HEK293 (cell line): ENCODE results near the gene ANKS6.
A peak's percentile ranks its signal among the peaks of the same experiment; 100 is the strongest.

Experiments
- BCL11B ChIP-seq: fragments of 450-650 bp; formaldehyde crosslinking; IDR thresholded peaks from 2 replicates; pipeline ENCODE4 v1.5.1; 2016; ENCODE audit warnings: low read depth, missing biosample characterization, missing genetic modification characterization
- GLI4 ChIP-seq: fragments of 450-650 bp; formaldehyde crosslinking; IDR thresholded peaks from 2 replicates; pipeline ENCODE4 v1.5.1; 2016; ENCODE audit warnings: missing biosample characterization, missing genetic modification characterization
- GLIS2 ChIP-seq: fragments of 450-650 bp; formaldehyde crosslinking; IDR thresholded peaks from 2 replicates; pipeline ENCODE4 v1.5.1; 2016; ENCODE audit warnings: missing biosample characterization, missing genetic modification characterization
- KLF1 ChIP-seq: fragments of 450-650 bp; formaldehyde crosslinking; IDR thresholded peaks from 2 replicates; pipeline ENCODE4 v1.5.1; 2016; ENCODE audit warnings: missing biosample characterization, missing genetic modification characterization
- KLF10 ChIP-seq: fragments of 450-650 bp; IDR thresholded peaks from 2 replicates; pipeline ENCODE4 v1.5.1; 2018; ENCODE audit warnings: missing biosample characterization, mild to moderate bottlenecking, missing genetic modification characterization
- PRDM1 ChIP-seq: fragments of 450-650 bp; formaldehyde crosslinking; IDR thresholded peaks from 2 replicates; pipeline ENCODE4; 2016; ENCODE audit warnings: missing biosample characterization, missing genetic modification characterization
- SCRT1 ChIP-seq: fragments of 450-650 bp; formaldehyde crosslinking; IDR thresholded peaks from 2 replicates; pipeline ENCODE4 v1.5.1; 2016; ENCODE audit warnings: missing biosample characterization, missing genetic modification characterization, borderline replicate concordance
- SP2 ChIP-seq: fragments of 450-650 bp; formaldehyde crosslinking; IDR thresholded peaks from 2 replicates; pipeline ENCODE4 v1.5.1; 2016; ENCODE audit warnings: missing biosample characterization, missing genetic modification characterization
- TCF7L2 ChIP-seq: IDR thresholded peaks from 2 replicates; pipeline ENCODE4 v1.6.1; 2011; ENCODE audit warnings: low read depth, mild to moderate bottlenecking, inconsistent platforms, low read length, moderate library complexity, borderline replicate concordance
- TRIM28 ChIP-seq: IDR thresholded peaks from 2 replicates; pipeline ENCODE4 v1.6.1; 2011; ENCODE audit warnings: low read length, control low read depth, borderline replicate concordance
- WT1 ChIP-seq: fragments of 450-650 bp; formaldehyde crosslinking; IDR thresholded peaks from 2 replicates; pipeline ENCODE4 v1.5.1; 2016; ENCODE audit warnings: missing biosample characterization, missing genetic modification characterization
- YY2 ChIP-seq: fragments of 450-650 bp; formaldehyde crosslinking; IDR thresholded peaks from 2 replicates; pipeline ENCODE4 v1.5.1; 2016; ENCODE audit warnings: missing biosample characterization, missing genetic modification characterization
- ZBTB20 ChIP-seq: fragments of 450-650 bp; formaldehyde crosslinking; IDR thresholded peaks from 2 replicates; pipeline ENCODE4 v1.5.1; 2016; ENCODE audit warnings: missing biosample characterization, missing genetic modification characterization
- ZEB2 ChIP-seq: fragments of 450-650 bp; formaldehyde crosslinking; IDR thresholded peaks from 2 replicates; pipeline ENCODE4 v1.5.1; 2016; ENCODE audit warnings: missing biosample characterization, missing genetic modification characterization
- ZFP3 ChIP-seq: fragments of 450-650 bp; formaldehyde crosslinking; IDR thresholded peaks from 2 replicates; pipeline ENCODE4 v1.5.1; 2016; ENCODE audit warnings: low read depth, missing biosample characterization, missing genetic modification characterization
- ZNF132 ChIP-seq: fragments of 450-650 bp; formaldehyde crosslinking; IDR thresholded peaks from 2 replicates; pipeline ENCODE4 v1.5.1; 2017; ENCODE audit warnings: missing biosample characterization, missing genetic modification characterization, borderline replicate concordance
- ZNF174 ChIP-seq: fragments of 450-650 bp; formaldehyde crosslinking; IDR thresholded peaks from 2 replicates; pipeline ENCODE4 v1.5.0; 2017; ENCODE audit warnings: missing biosample characterization, mild to moderate bottlenecking, missing genetic modification characterization
- ZNF19 ChIP-seq: fragments of 450-650 bp; formaldehyde crosslinking; IDR thresholded peaks from 2 replicates; pipeline ENCODE4; 2016; ENCODE audit warnings: missing biosample characterization, missing genetic modification characterization, low read depth
- ZNF214 ChIP-seq: fragments of 450-650 bp; formaldehyde crosslinking; IDR thresholded peaks from 2 replicates; pipeline ENCODE4 v1.5.1; 2017; ENCODE audit warnings: missing biosample characterization, mild to moderate bottlenecking, missing genetic modification characterization, borderline replicate concordance
- ZNF221 ChIP-seq: fragments of 450-650 bp; formaldehyde crosslinking; IDR thresholded peaks from 2 replicates; pipeline ENCODE4 v1.5.1; 2017; ENCODE audit warnings: missing biosample characterization, missing genetic modification characterization, borderline replicate concordance
- ZNF324 ChIP-seq: fragments of 450-650 bp; formaldehyde crosslinking; IDR thresholded peaks from 2 replicates; pipeline ENCODE4 v1.5.1; 2016; ENCODE audit warnings: missing biosample characterization, missing genetic modification characterization
- ZNF394 ChIP-seq: fragments of 450-650 bp; formaldehyde crosslinking; IDR thresholded peaks from 2 replicates; pipeline ENCODE4 v1.5.1; 2016; ENCODE audit warnings: missing biosample characterization, missing genetic modification characterization, mild to moderate bottlenecking, moderate library complexity, borderline replicate concordance
- ZNF48 ChIP-seq: fragments of 450-650 bp; formaldehyde crosslinking; IDR thresholded peaks from 2 replicates; pipeline ENCODE4 v1.5.1; 2016; ENCODE audit warnings: missing biosample characterization, missing genetic modification characterization
- ZNF571 ChIP-seq: fragments of 450-650 bp; formaldehyde crosslinking; IDR thresholded peaks from 2 replicates; pipeline ENCODE4 v1.5.0; 2017; ENCODE audit warnings: missing biosample characterization, missing genetic modification characterization
- ZNF677 ChIP-seq: fragments of 450-650 bp; IDR thresholded peaks from 2 replicates; pipeline ENCODE4 v1.5.0; 2018; ENCODE audit warnings: missing biosample characterization, mild to moderate bottlenecking, missing genetic modification characterization, moderate library complexity
- ZNF830 ChIP-seq: fragments of 450-650 bp; IDR thresholded peaks from 2 replicates; pipeline ENCODE4 v1.5.0; 2018; ENCODE audit warnings: missing biosample characterization, missing genetic modification characterization, low read depth, mild to moderate bottlenecking, moderate library complexity
- TF ChIP-seq, protein P1 (sequence below): fragments of 450-650 bp; formaldehyde crosslinking; IDR thresholded peaks from 2 replicates; pipeline ENCODE4; 2016; ENCODE audit warnings: missing biosample characterization, missing genetic modification characterization
- TF ChIP-seq, protein P2 (sequence below): fragments of 450-650 bp; formaldehyde crosslinking; IDR thresholded peaks from 2 replicates; pipeline ENCODE4 v1.5.1; 2016; ENCODE audit warnings: missing biosample characterization, missing genetic modification characterization
- TF ChIP-seq, protein P3 (sequence below): fragments of 450-650 bp; formaldehyde crosslinking; IDR thresholded peaks from 2 replicates; pipeline ENCODE4 v1.5.1; 2017; ENCODE audit warnings: missing biosample characterization, missing genetic modification characterization
- TF ChIP-seq, protein P4 (sequence below): fragments of 450-650 bp; formaldehyde crosslinking; IDR thresholded peaks from 2 replicates; pipeline ENCODE4 v1.5.1; 2016; ENCODE audit warnings: missing biosample characterization, missing genetic modification characterization, borderline replicate concordance

The ANKS6 gene

DNA sequence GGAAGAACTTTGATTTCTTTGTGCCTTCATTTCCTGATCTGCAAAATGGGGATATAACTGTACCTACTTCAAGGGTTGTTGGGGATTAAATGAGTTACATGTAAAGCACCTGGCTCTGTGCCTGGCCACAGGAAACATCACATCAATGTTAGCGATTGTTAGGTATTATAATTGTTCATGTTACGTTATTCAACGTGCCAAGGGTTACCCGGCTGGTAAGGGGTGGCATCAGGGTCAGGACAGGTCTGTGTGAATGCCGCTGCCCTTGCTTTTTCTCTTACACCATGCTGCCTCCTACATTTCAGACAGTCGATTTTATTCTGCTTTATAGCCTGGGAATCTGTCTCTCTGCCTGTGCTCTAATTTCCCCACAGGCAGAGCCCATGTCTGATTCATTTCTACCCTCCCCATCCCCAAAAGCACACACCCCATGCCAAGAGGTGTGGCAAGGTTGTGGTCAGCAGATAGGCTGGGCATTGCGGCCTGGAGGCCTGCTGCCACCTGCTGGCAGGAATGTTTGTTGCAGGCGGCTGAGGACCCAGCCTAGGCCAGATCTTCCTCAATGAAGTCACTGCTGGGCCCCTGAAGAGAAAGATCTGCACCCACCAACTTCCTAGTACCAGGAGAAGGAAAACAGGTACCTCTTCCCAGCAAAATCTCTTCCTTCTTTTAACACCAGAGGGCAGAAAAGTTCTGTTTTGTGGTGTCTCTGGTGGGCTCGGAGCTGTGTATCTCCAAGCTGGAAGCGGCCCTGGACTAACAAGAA, 5.3 kb downstream of the ANKS6 start (continued):
- TF ChIP-seq, protein P1, sequence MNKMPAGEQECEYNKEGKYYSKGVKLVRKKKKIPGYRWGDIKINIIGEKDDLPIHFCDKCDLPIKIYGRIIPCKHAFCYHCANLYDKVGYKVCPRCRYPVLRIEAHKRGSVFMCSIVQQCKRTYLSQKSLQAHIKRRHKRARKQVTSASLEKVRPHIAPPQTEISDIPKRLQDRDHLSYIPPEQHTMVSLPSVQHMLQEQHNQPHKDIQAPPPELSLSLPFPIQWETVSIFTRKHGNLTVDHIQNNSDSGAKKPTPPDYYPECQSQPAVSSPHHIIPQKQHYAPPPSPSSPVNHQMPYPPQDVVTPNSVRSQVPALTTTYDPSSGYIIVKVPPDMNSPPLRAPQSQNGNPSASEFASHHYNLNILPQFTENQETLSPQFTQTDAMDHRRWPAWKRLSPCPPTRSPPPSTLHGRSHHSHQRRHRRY (tag by site-specific recombination): no peak
- TF ChIP-seq GLI4 (tag by site-specific recombination): no peak
- no peak for TF ChIP-seq ZNF132 (tag by site-specific recombination)
- TF ChIP-seq KLF10: peak; percentile 96
- TF ChIP-seq ZNF19: no peak
- TF ChIP-seq WT1 (tag by site-specific recombination): no peak
- TF ChIP-seq ZNF830 (tag by site-specific recombination): no peak
- TF ChIP-seq SP2 (tag by site-specific recombination): no peak
- 0 out of 2 replicates have a peak, but pooled peaks have one; percentile 42 for TF ChIP-seq ZNF324 (tag by site-specific recombination)
- TF ChIP-seq ZNF221: no peak
- TF ChIP-seq, protein P2, sequence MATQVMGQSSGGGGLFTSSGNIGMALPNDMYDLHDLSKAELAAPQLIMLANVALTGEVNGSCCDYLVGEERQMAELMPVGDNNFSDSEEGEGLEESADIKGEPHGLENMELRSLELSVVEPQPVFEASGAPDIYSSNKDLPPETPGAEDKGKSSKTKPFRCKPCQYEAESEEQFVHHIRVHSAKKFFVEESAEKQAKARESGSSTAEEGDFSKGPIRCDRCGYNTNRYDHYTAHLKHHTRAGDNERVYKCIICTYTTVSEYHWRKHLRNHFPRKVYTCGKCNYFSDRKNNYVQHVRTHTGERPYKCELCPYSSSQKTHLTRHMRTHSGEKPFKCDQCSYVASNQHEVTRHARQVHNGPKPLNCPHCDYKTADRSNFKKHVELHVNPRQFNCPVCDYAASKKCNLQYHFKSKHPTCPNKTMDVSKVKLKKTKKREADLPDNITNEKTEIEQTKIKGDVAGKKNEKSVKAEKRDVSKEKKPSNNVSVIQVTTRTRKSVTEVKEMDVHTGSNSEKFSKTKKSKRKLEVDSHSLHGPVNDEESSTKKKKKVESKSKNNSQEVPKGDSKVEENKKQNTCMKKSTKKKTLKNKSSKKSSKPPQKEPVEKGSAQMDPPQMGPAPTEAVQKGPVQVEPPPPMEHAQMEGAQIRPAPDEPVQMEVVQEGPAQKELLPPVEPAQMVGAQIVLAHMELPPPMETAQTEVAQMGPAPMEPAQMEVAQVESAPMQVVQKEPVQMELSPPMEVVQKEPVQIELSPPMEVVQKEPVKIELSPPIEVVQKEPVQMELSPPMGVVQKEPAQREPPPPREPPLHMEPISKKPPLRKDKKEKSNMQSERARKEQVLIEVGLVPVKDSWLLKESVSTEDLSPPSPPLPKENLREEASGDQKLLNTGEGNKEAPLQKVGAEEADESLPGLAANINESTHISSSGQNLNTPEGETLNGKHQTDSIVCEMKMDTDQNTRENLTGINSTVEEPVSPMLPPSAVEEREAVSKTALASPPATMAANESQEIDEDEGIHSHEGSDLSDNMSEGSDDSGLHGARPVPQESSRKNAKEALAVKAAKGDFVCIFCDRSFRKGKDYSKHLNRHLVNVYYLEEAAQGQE (tag by site-specific recombination): no peak
- TF ChIP-seq ZNF48 (tag by site-specific recombination): no peak
- no peak for TF ChIP-seq ZNF571 (tag by site-specific recombination)
- TF ChIP-seq BCL11B: peak; percentile 49; the same call in 1 of the 2 replicates
- TF ChIP-seq ZBTB20: no peak
- TF ChIP-seq TRIM28: no peak
- no peak for TF ChIP-seq SCRT1 (tag by site-specific recombination)
- TF ChIP-seq KLF1 (tag by site-specific recombination): peak; percentile 49
- TF ChIP-seq, protein P3, sequence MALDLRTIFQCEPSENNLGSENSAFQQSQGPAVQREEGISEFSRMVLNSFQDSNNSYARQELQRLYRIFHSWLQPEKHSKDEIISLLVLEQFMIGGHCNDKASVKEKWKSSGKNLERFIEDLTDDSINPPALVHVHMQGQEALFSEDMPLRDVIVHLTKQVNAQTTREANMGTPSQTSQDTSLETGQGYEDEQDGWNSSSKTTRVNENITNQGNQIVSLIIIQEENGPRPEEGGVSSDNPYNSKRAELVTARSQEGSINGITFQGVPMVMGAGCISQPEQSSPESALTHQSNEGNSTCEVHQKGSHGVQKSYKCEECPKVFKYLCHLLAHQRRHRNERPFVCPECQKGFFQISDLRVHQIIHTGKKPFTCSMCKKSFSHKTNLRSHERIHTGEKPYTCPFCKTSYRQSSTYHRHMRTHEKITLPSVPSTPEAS (tag by site-specific recombination): no peak
- no peak for TF ChIP-seq YY2
- TF ChIP-seq ZNF677 (tag by site-specific recombination): no peak
- TF ChIP-seq, protein P4, sequence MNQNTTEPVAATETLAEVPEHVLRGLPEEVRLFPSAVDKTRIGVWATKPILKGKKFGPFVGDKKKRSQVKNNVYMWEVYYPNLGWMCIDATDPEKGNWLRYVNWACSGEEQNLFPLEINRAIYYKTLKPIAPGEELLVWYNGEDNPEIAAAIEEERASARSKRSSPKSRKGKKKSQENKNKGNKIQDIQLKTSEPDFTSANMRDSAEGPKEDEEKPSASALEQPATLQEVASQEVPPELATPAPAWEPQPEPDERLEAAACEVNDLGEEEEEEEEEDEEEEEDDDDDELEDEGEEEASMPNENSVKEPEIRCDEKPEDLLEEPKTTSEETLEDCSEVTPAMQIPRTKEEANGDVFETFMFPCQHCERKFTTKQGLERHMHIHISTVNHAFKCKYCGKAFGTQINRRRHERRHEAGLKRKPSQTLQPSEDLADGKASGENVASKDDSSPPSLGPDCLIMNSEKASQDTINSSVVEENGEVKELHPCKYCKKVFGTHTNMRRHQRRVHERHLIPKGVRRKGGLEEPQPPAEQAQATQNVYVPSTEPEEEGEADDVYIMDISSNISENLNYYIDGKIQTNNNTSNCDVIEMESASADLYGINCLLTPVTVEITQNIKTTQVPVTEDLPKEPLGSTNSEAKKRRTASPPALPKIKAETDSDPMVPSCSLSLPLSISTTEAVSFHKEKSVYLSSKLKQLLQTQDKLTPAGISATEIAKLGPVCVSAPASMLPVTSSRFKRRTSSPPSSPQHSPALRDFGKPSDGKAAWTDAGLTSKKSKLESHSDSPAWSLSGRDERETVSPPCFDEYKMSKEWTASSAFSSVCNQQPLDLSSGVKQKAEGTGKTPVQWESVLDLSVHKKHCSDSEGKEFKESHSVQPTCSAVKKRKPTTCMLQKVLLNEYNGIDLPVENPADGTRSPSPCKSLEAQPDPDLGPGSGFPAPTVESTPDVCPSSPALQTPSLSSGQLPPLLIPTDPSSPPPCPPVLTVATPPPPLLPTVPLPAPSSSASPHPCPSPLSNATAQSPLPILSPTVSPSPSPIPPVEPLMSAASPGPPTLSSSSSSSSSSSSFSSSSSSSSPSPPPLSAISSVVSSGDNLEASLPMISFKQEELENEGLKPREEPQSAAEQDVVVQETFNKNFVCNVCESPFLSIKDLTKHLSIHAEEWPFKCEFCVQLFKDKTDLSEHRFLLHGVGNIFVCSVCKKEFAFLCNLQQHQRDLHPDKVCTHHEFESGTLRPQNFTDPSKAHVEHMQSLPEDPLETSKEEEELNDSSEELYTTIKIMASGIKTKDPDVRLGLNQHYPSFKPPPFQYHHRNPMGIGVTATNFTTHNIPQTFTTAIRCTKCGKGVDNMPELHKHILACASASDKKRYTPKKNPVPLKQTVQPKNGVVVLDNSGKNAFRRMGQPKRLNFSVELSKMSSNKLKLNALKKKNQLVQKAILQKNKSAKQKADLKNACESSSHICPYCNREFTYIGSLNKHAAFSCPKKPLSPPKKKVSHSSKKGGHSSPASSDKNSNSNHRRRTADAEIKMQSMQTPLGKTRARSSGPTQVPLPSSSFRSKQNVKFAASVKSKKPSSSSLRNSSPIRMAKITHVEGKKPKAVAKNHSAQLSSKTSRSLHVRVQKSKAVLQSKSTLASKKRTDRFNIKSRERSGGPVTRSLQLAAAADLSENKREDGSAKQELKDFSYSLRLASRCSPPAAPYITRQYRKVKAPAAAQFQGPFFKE (tag by site-specific recombination): no peak
- TF ChIP-seq ZEB2: no peak
- no peak for TF ChIP-seq ZNF214
- no peak for TF ChIP-seq ZNF394 (tag by site-specific recombination)
- TF ChIP-seq ZFP3 (tag by site-specific recombination): no peak
- no peak for TF ChIP-seq TCF7L2
- TF ChIP-seq GLIS2 (tag by site-specific recombination): no peak
- TF ChIP-seq ZNF174 (tag by site-specific recombination): no peak
- TF ChIP-seq PRDM1: no peak
